SIG-M5 (cell line): ENCODE results near the gene SNUPN.

ENCODE experiments used
- DNase-seq: peaks from one replicate; lab custom pipeline; 2025; lab: John Stamatoyannopoulos, UW

Gene SNUPN

DNA sequence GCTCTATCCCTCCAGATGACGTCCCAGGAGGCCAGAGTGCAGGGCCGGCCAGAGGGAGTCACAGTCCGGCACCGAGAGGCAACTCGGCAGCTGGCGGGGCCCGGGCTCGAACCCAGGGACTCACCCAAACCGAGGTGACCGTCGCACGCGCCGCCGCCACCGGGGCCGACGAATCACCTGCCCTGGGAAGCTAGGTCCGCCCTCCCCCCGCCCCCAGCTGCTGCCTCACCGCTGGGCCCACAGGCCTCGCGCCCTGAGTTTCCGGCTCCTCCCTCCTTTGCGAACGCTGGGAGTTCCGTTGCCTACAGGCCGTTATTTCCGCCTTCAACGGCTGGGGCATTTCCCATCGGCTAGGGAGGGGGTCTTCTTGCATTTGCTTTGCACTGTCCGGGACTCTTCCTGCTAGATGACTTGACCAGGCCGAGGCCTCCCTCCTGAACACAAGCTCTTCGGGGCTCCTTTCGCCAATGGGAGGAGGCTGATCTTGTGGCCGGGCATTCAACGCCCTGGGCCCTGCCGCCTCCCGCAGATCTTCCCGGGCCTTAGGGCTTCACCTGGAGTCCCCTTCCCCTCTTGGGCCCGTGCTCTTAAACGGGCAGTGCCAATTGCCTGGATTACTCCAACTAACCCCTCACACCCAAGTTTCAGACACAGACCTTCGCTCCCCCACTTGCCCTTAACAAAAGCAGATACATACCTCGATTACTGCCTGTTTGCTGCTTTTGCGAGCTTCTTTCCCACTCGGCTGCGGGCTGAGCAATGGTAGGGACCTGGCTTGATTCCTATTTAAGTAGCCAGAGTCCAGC, at the start of gene SNUPN:
SNUPN (minus strand) TSS at position 184 of the 806 bp plus-strand sequence. CDS start 4,674 bp downstream, outside the sequence.
- peak; percentile 79 for DNase-seq

DNA sequence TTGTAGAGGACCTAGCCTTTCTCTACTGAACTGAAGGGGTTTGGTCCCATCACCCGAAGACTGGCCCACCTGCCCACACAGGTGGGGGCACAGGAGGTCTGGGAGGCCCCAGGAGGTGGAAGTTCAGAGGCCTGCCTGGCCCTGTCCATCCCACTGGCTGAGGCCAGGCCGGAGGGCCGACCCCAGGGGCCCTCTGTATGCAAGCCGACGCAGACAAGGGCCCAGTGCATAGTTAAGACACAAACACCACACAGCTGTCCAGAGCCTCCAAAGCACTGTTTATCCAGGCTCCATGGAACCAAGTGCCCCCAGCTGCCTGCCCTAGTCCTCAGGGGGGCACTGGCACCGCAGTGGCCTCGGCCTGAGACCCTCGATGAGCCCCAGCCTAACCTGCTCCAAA, 48.8 kb upstream of the SNUPN start:
- no peak for DNase-seq

DNA sequence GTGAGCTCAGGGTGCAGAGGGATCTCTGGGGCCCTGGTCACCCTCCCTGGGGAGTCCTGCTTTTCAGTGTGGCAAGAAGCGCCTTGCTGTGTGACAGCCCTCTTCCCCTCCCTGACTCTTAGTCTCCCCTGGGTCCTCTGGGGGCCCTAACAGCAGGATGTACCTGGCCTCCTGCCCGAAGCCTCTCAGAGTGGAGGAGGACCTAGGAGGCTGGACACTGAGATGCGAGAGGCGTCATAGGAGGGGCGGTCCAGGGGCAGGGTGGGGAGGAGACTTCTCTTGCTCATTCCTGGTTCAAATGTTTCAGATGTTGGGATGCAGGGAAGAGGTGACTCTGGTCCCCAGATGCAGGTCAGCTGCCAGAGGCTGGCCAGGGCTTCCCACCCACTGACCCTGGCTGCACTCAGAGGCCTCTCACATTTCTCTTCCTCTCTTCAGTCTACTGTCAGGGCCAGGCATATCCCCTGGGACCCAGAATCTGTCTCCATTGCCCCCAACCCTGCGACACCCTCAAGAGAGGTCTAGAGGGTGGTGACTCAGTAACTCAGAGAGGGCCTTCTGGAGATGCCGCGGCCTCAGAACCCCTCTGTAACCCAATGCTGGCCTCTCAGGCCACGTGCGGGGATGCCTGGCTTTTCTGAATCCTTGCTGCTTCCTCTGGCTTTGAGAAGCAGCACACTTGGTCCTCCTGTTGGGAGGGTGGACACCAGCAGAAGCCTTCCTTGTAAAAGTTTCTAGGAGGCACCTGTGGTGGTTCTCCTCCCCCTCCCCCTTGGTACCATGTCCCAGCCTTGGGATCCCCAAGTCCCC, 48.1 kb upstream of the SNUPN start:
- DNase-seq = no peak

DNA sequence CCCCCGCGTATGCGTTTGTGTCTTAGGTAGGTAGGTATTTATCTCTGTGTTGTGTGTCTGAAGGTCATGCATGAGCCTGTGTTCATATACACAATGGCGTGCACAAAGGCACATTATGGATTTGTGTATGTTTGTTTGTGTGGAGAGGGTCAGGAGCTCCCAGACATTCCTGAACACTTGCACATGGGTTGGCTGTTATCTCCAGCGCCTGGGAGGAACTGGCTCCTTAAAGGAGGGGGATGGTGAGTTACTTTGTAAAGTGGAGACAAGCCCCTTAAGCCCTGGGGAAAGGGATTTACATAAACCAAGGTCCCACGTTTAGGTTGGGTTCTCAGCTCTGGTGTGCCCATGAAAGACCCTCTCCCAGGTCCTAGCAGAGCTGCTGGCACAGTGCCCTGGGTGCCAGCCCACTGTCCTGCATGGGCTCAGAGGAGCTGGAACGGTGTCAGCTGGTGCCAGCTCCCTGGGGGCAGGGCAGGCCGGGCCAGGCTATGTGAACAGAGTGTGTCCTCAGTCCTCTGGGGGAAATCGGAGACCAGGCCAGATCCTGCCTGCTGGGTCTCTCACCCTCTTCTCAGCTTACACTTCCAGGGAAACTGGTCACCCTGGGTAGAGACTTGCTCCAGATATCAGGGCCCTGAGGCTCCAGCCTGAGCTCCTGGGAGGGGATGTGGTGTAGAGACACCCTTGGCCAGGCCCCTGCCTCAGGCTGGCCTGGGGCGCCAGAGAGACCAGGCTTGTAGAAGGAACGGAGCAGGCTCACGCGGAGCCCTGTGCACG, 47.3 kb upstream of the SNUPN start:
- no peak for DNase-seq

DNA sequence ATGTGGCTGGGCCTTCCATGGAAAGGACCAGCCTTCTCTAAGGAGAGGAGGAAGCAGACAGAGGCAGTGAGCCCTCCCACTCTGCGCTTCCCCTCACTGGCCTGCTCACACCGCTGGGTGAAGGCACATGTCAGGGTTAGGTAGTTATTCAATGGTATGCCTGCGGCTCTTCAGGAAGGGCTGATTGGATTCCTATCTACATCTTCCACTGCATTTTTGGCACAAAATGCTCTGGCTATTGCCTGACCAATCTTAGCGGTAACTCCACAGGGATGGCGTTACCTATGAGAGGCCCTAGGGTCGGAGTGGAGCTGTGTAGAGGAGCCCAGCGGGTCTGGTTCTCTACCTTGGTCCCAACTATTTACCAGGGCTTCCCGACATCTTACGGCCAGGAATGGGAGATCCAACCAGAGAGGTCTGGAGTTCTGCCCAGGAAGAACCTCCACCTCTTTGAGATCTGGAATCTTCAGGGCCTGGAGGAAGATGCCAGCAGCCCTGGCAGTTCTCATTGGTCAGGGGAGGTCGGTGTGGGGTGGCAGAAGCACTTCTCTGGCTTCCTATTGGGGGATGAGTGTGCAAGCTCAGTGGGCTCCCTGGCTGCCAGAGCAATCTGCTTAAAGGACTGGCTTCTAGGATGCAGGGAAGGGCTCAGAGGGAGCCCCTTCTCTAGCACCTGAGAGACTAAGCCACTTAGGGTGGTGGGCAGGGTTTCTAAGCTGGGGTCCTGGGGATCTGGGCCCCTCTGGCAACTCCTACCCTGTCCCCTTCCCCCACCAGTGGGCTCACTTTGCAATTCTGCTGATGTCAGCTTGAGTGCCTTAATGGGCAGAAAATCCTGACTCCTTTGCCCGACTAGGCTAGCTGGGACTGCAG, 46.4 kb upstream of the SNUPN start:
- DNase-seq = no peak

DNA sequence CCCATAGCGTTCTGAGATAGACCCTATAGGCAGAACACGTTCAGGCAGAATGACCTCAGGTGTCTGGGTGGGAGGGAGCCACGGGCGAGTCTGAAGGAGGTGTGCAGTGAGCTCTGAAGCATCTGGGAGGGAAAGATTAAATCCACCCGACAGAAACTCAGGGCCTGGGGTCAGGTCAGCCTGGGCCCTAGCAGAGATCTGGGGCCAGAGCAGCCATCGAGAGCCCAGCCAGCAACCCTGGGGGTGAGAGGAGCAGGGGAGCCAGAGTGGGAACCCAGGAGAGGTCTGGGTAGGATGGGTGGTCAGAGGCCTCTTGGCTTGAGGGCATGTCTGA, 44.3 kb upstream of the SNUPN start:
- DNase-seq = no peak

DNA sequence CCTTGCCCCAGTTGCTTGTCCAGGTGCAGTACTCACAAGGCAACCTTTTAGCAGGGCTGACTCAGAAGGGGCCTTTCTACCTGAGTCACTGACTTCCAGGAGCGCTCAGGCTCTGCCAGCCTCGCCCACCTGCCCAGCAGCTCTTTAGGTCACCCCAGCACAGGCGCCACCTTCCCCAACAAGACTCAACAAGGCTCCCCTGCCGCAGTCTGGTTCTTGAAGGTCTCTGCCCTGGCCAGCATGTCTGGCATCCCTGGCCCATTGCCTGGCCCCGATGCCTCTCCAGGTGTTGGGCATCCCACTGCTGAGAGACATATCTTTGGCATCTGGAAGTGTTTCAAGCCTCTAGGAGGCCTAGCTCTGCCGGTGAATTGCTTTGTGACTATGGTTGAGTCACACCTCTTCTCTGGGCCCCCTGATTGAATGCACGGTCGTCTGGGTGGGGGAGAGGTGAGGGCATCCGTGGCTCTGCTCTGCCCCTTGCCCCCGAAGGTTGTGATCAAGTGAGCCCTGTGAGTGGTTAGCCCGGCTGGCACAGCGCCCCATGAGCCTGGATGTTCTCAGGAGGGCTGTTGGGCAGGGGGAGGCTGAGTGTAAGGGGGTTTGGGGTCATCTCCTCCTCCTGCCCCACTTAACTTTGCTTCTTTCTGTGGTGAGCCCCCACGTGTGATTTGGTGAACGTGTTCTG, 43.8 kb upstream of the SNUPN start:
- DNase-seq = no peak

DNA sequence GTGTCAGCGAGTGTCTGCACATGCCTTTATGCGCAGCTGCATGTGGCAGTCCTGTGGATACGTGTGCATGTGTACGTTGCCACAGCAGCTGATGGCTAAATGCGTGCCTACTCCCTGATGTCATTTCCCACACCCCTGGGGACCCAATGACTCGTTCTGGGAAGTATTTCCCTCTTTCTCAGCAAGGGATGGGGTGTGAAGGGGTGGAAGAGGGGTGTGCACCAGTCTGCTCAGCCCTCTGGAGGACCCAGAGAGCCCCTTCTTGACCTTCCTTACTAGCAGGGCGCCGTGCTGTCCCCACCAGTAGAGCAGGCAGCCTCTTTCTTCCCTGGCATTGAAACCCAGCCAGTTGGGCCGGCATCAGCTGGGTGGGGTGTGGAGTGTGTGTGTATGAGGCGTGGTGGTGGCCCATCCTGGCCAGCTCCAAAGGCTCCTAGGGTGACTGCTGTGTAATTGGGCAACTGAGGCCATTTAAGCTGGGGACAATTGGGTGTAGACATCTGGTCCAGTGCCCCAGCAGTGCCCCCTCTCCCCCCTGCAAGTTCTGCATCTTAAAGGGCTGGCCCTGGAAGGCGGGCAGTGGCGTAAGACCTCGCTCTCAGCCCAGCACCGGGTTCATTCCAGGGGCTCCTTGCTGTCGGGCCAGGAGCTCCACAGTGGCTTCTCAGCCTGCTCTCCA, 41.4 kb upstream of the SNUPN start:
- no peak for DNase-seq

DNA sequence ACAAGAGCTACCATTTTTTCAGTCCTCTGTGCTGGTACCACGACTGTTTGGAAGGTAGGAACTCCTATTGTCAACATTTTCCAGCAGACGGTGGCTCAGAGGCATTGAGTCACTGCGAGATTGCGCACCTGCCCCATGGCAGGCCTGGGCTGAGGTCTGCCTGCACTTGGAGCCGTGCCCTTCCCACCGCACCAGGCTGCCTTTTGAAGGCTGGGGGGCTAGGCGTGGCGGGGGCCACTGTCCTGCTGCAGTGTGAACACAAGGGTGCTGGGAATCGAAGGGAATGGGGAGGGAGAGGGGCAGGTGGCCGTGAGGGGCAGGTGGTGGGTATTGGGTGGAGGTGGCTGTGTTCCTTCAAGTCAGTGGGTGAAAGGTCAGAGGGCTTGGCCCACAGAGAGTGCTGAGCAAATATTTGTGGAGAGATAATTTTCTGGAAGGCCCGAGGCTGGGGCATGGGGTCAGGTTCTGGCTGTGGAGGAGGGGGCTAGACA, 38.5 kb upstream of the SNUPN start:
- DNase-seq = no peak

DNA sequence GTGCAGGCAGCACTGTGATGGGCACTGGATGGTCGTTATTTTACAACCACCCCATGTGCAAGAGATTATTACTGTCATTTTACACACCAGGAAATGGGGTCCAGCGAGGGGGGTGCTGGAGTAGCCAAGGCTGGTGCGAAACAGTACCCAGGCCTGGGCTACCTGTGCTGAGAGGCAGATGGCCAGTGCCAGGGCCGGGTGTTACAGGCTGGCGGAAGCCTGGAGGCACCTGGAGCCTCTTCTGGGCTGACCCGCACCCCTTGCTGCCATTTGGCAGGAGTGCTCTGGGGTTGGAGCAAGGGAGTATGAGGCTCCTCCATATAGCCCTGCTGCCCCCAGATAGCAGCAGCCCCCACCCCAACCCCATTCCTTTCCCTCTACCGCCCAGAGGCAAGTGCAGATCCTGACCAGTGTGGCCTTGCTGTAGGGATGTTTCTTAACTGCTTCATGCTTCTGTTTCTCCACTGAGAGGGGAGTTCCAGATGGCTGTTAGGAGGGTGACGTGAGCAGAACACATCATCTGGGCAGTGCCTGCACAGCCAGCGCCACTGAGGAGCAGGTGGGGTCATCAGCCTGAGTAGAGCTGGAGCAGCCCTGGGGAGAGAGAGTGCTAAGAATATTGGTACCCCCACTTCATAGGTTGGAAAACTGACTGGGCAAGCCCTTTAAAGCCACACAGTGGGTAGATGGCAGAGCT, 37.4 kb upstream of the SNUPN start:
- no peak for DNase-seq

DNA sequence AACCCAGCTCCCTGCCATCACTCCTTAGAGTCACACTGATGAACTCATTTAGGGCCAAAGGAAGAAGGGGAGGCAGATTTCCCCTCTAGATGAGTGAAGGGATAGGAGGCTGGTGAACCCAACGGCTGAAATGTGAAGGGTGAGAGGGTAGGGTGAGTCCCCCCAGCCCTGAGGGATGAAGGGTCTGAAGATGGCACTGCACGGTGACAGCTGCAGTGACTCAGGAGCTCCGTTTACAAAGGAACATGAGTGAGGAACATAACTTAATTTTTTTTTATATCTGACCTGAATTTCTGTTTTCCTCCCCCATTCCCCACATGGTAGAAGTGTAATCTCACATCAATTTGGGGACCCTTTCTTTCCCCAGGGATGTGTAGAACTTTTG, 36.2 kb upstream of the SNUPN start:
- DNase-seq = no peak

DNA sequence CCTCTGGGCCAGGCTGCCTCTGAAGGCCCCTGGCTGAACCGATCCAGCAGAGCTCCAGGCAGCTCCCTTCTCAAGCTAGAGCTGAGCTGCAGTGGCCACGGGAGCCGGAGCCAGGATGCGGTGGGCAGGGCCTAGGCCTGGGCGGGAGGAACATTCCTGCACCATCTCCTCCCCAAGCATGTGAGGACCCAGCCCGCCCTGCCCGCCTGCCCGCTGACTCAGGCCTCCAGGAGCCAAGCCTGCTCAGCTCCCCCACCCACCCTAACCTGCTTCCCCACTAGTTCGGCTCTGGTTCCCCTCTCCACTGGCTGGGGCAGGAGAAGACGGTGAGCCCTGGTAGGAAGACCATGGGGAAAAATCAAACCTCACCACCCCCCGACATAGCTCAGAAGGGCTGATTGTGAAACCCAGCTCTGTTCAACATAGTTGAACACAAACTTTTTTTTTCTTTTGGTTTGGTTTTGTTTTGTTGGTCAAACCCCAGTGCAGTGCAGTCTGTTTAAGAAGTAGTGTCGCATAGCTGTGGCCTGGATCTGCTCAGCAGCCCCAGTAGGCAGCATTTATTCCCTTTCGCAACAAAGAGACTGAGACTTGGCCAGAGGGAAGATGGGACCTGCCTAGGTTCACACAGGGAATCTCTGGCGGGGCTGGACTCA, 35.7 kb upstream of the SNUPN start:
- DNase-seq = no peak

DNA sequence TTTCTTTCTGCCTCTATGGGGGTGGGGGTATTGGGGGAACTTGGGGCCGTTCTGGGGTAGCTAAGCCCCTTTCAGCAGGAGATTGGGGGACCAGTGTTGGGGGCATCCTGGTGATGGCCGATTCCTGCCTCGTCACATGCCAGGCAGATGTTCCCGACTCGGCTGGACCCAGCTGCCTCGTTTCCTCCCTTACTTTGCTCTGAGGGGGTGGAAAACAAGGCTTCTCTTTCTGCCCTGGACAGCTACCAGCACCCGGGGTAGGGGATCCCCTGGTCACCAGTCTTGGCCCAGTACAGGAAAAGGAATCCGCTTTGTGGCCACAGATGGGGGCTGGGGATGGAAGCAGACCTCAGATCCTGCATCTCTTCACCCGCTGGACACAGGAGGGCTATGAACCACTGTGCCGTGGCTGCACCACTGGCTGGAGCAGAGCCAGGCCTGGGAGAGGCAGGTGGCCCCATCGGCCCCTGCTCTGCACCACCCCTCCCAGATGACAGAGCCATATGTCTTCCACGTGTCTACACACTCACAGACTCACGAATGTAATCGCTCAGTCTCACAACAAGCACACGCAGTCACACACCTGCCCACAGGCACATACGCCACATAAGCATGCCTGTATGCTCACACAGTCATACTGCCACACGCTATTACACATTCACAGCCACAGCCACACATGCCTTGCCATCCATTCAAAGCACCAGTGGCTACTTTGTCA, 34.6 kb upstream of the SNUPN start:
- no peak for DNase-seq

DNA sequence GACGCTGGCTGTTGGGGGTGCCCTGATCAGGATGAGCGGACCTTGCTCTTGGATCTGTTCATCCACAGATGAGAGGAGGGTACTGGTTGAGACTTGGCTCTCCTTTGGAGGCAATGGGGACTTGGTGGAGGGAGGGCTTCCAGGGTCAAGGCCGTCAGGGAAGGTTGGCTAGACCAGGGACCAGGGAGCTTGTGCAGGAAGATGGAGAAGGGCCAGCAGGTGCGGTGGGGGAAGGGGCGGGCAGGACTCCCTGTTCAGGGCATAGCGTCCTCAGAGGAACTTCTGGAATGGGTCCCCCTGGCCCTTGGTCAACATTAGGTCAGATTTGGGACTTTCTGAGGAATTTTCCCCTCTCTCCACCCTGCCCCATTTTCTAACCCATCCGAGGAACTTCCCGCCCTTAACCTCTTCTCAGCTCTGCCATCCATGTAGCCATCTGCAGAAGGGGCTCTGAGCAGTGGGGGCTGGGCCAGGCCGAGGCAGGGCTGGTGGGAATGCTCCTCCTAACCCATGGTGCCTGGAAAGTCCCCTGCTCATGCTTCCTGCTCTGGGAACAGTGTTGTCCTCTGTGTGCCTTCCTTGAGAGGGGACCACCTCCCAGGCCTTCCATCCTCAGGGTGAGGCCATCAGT, 33.7 kb upstream of the SNUPN start:
- no peak for DNase-seq

DNA sequence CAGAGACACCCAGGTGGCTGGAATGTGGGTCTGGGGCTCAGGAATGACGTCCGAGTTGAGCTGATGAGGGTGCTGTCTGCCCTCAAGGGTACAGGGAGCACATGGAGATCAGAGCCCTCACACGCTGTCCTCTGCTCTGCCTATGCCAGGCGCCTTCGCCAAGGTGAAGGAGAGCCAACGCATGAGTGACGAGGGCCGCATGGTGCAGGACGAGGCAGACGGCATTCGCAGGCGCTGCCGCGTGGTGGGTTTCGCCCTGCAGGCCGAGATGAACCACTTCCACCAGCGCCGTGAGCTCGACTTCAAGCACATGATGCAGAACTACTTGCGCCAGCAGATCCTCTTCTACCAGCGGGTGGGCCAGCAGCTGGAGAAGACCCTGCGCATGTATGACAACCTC, 31.3 kb upstream of the SNUPN start:
- no peak for DNase-seq

DNA sequence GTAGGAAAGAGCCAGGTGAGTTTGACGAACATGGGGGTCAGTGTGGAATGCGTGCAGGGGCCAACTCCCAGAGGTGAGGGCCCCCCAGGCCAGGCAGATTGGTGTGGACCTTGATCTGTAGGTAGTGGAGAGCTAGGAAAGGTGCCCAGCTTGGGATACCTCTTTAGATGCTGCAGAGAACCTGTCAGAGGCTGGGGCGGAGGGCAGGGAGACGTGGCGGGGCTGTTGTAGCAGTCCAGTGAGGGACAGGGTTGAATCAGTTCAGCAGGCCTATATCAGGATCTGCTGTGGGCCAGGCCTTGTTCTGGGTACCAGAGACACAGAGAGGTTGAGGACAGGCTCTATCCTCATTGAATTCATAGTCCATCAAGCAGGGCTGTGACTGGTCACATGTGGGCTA, 30.8 kb upstream of the SNUPN start:
- DNase-seq = no peak

DNA sequence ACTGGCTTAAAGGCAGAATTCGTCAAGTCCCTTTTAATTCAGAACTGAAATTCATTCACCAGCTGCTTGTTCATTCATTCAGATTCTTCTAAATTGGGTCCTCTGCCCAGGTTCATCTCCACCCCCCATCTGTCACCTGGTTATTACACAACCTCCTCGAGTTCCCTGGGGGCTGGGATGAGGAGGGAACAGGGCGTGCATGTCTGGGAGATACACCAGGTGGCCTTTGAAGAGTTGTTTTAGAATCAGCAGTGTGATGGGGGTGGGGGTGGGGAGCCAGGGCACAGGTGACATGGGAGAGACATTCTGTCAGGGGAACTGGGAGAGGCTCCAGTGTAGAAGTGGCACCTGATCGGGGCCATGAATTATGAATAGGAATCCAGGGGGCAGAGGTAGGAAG, 30.4 kb upstream of the SNUPN start:
- no peak for DNase-seq
